ENCODE data around the gene WASHC3.

- TF ChIP-seq POLR2A (IDR thresholded peaks at IDR 0.05) (no peak), CTCF (IDR thresholded peaks at IDR 0.05) (no peak)
Measured at GRCh38 chr12:101997102-101997501, 64.7 kb downstream of the WASHC3 start.
